Activated CD4-positive, alpha-beta T cell treated with anti-CD3 and anti-CD28 coated beads, Interleukin-10, Interleukin-2, amounts not matched to agents 100 ng/mL and 50 ng/mL, durations not matched to agents 16 hours and 8 hours (primary cell): Measurements from ENCODE around the gene NFATC4.
"Not testable (repeated sequence)": the region's sequence is repeated elsewhere in the genome, so short reads cannot be mapped to it uniquely, and the experiment has no call there.

Experiments used
- DNase-seq: peaks from one replicate; pipeline ENCODE4 v3.0.0-alpha.2; 2020

Gene NFATC4

DNA sequence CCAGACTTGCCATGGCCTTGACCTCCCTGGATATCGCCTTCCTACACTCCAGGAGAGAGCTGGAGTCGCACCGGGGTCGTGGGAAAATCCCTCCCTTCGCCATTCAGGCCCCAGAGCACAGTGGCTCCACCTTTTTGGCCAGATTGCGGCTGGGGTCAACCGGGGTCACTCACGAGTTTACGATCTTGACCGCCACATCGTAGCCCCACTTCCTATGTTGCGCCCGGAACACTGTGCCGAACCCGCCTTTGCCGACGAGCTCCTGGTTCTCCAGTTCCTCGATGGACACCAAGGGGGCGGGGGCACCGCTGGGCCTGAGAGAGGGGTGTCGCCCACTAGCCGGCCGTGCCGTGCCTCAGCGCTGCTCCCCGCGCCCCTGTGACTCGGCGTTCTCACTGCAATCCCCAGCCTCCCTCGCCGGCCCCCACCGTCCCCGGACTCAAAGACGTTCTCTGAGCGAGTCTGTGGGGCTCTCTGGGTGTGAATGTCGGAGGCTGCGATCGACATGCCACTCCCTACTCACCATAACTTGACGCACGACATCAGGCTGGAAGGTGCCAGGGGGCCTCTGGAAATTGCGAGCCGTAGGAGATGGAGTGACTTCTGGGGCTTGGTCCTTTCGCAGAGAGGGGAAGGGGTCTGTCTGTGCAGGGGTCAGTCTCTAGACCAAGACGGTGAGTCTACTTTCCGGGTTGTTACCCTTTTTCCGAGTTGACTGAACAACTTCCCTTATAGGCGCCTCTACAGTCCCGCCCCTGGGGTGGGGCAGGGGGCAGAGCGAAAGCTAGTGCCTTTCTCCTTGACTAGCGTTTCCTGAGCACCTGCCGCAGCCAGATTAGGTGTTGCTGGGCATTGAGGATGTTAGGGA lies 28.5 kb upstream of the NFATC4 start, which contains the start of gene RIPK3:
Gene RIPK3, minus strand, starts transcription at position 708 of the 868 bp plus-strand sequence. Its CDS starts 165 bp downstream, at position 543.
- peak; percentile 75 for DNase-seq

DNA sequence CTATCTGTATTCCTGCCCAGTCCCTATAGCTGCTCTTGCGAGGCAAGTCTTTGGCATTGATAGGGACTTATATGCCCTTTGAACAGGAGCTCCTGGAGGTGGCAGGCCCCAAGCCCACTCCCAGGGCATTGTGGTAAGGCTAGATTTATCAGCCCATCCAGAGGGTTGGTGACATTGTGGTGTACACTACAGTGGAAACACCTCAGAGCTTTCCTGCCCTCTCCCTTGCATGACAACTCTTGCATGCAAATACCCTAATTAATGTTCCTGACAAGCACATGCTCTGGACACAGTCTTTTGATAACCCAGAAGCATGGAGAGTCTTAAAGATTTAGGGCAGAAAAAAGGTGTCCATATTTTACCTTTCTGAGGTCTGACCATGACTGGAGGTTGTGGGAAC lies 27.4 kb upstream of the NFATC4 start:
- DNase-seq, result no peak

DNA sequence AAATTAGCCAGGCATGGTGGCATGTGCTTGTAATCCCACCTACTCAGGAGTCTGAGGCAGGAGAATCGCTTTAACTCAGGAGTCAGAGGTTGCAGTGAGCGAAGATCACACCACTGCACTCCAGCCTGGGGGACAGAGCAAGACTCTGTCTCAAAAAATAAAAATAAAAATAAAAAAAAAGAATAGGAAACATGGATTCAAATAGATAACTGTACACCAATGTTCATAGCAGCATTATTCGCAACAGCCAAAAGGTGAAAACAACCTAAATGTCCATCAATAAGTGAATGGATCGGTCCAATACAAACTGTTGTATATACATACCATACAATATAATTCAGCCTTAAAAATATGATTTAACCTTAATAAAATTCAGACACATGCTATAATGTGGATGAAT lies 25.1 kb upstream of the NFATC4 start:
- no peak for DNase-seq

DNA sequence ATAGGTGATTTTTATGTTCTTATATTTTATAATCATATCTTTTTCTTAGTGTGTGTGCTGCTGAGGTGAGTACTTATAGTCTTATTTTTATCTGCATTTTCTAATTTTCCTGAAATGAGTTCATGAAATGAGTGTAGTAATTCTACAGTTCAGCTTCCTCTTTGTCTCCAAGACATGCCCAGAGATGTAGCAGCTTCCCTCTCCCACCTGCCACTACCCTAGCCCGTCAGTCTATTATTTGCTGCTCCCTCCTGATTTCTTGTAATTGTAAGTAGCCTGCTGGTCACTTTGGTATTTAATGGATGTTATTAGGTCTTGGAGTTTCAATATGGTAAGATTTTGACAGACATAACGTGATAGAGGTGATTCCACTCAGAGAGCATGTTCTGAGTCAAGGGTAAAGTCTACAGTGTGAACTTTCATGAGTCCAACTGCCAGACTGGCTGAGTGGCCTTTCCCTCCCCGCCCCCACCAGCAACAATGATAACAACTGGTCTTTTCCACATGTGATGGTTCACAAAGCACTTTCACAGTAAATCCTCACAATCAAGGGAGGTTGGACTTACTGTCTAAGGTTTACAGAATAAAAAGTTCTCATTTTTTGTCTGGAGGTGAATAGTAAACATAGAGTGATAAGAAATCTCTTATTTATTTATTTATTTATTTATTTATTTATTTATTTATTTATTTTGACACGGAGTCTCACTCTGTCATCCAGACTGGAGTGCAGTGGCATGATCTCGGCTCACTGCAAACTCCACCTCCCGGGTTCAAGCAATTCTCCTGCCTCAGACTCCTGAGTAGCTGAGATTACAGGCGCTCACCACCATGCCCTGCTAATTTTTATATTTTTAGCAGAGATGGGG lies 24.0 kb upstream of the NFATC4 start:
- no peak for DNase-seq

DNA sequence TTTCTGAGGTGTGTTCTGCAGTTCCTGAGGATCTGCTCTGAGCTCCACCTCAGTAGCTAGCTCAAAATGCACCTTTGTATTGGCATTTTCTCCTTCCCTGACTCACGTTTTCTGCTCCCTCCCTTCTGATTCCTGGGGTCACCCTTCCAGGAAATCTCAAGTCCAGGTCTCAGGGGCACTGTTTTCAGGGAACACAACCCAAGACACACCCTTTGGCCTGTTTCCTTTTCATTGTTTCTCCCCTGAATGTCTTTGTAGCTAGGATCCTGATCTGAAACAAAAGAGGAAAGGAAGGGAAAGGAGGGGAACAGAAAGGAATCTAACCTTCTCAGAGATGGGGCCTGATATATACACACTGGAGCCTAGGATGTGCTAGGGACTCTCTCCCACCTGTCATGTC lies 20.9 kb upstream of the NFATC4 start:
- no peak for DNase-seq

DNA sequence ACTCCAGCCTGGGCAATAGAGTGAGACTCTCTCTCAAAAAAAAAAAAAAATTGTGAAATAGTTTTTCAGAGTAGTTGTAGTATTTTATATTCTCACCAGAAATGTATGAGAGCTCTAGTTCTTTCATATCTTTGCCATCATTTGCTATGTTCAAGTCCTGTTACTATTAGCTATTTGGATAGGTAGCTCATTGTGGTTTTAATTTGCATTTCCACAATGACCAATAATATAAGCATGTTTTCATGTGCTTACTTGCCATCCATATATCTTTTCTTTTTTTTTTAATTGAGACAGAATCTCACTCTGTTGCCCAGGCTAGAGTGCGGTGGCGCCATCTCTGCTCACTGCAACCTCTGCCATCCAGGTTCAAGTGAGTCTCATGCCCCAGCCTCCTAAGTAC lies 19.8 kb upstream of the NFATC4 start:
- no peak for DNase-seq

DNA sequence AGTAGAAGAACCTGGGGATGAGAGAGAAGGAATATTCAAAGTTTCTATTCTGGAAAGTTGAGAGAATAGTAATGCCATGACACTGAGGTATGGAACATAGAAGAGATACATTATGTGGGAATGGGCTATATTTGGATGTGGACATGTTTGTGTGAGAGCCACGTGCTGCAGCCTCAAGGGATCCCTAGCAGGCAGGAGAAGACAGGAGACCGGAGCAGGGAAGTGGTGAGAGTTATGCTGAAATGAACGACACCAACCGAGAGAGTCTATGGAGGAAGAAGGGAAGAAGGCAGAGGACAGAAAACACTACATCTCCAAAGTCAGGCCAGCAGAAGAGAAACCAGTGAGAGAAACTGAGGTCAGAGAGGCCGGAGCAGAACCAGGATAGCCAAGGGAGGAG lies 18.2 kb upstream of the NFATC4 start:
- no peak for DNase-seq

DNA sequence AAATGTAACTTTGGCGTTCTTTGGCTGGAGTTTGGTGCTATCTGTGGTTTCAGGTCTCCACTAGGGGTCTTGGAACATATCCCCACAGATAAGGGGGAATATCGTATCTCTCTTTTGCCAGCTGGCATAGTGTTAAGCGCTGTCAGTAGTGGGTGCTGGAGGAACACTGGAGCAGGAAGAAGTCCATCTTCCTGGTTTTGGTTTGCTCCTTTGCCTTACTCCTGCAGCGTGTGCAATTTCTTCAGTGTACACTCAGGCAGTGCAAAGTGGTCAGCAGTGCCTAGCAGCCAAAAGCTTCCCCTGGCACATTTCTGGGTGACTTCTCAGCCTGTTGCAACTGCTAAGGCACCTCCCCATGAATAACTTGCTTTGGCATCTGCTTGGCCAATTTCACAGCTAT lies 16.5 kb upstream of the NFATC4 start:
- no peak for DNase-seq

DNA sequence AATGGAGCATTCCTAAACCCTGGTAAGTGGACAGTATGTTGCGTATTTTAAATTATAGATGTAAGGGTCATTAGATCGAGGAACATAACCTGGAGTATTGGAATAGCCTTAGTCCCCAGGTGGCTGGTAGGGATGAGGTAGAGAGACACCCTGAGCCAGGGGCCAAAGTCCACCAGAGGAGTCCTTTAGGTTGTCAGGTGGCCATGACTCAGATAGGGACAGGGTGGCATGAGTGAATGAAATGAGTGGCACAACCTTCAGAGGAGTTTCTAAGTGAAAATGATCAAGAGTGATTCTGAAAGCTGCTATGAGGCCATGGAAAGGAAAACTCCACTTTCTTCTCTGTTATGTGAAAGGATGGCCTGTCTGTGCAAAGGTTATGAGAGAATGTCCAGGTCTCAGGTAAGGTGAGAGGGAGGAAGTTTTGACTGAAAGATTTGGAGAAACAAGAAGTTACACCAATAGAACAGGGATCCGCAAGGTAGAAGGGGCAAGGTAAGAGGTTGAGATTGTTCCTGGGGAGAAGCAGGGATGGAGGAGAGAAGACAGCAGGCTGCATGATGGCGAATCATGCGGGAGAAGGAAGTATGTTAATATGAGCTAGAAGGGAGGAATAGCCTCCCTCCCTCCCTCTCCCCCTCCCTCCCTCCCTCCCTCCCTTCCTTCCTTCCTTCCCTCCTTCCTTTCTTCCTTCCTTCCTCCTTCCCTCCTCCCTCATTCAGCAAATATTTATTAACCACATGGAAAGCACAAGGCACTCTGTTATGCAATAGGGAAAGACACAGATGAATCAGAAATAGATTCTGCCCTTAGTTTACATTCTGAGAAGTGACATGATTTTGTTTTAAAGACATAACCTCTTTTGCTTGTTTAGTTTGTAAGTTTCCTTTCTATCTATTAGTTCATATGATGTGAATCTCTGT lies 14.2 kb upstream of the NFATC4 start:
- DNase-seq, result no peak

DNA sequence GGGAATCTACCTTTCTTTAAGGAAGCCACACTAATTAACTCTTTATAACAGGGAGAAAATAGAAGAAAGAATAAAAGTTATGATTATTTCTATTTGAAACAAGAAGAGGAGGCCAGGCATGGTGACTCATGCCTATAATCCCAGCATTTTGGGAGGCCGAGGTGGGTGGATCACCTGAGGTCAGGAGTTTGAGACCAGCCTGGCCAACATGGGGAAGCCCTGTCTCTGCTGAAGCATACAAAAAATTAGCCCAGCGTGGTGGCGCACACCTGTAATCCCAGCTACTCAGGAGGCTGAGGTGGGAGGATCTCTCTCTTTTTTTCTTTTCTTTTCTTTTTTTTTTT lies 13.5 kb upstream of the NFATC4 start:
- not testable (repeated sequence) for DNase-seq

DNA sequence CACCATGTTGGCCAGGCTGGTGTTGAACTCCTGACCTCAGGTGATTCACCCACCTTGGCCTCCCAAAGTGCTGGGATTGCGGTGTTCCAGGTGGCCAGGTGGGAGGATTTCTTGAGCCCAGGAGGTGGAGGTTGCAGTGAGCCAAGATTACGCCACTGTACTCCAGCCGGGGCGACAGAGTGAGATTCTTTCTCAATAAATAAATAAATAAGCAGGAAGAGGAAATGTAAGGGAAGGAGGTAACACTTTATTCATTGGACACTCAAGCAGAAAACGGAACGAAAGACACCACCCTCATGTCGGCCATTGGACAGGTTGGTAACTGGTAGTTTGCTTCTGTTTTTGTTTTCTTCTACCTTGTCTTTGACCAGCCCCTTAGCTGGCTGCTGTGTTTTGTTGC lies 13.0 kb upstream of the NFATC4 start:
- no peak for DNase-seq

DNA sequence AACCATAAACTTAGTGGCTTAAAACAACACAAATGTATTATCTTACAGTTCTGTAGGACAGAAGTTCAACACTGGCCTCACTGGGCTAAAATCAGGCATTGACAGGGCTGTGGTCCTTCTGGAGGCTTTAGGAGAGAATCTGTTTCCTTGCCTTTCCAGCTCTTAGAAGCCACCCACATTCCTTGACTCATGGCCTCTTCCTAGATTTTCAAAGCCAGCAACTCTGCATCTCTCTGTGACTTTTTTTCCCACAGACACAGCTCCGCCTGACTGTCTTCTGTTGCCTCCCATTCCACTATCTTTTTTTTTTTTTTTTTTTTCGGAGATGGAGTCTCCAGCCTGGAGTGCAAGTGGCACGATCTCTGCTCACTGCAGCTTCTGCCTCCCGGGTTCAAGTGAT lies 11.8 kb upstream of the NFATC4 start:
- DNase-seq, result no peak

DNA sequence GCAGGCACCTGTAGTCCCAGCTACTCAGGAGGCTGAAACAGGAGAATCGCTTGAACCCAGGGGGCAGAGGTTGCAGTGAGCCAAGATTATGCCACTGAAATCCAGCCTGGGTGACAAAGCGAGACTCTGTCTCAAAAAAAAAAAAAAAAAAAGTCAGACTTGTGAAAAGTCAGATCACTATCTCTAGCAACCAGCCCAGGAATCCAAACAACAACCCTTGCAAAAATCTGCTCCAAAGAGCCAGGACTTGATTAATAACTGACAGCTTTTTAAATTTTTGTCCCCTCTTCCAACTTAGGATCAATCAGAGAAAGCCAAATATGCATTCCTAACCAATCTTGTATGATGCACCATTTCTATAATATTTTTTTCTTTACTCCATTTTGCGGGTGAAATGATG lies 7.7 kb upstream of the NFATC4 start:
- no peak for DNase-seq

DNA sequence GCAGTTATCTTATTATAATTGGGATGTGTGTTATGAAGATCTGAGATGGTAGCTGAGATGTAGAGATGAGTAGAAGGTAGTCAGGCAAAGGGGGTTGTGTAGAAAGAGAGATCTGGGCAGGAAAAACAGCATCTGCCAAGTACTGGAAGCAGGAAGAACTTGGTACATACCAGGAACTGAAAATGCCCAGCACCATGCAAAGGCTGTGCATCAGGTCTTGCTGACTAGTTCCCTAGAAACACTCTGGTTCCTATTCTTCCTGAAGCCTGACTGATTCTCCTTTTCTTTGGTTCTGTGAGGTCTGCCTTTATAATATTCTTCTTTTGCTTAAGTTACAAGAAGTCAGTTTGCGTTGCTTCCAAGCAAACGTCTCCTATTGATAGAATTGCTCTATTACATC lies 6.7 kb upstream of the NFATC4 start:
- DNase-seq, result no peak

DNA sequence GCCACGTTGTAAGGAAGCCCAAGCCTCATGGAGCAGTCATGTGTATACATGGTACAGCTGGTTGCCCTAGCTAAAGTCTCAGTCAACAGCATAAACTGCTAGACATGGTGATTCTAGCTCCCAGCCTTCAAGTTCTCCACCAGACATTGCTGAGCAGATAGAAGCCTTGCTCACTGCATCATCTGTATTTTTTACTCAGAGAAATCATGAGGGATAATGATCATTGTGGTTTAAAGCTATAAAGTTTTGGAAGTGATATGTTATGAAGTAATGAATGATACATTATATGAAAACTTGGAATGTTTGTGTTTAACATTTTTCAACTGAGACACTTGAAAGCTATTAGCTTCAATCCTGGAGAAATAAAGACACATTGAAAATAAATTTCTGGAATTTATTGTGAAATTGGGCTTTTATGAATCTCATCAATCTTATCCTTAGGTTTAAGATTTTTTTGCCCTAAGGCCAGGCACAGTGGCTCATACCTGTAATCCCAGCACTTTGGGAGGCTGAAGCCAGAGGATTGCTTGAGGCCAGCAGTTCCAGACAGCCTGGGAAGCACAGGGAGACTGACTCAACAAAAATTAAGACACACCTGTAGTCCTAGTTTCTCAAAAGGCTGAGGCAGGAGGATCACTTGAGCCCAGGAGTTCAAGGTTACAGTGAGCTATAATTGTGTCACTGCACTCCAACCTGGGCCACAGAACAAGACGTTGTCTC lies 5.6 kb upstream of the NFATC4 start:
- no peak for DNase-seq

DNA sequence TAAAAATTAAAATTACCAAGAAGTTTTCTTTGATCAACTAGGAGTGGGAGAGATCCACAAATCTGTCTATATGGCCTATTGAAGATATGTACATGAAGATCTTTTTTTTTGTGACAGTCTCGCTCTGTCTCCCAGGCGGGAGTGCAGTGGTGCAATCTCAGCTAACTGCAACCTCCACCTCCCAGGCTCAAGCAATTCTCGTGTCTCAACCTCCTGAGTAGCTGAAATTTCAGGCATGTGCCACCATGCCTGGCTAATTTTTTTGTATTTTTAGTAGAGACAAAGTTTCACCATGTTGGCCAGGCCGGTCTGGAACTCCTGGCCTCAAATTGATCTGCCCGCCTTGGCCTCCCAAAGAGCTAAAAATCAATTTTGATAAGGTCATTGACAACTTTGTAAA lies 4.6 kb upstream of the NFATC4 start:
- DNase-seq, result no peak

DNA sequence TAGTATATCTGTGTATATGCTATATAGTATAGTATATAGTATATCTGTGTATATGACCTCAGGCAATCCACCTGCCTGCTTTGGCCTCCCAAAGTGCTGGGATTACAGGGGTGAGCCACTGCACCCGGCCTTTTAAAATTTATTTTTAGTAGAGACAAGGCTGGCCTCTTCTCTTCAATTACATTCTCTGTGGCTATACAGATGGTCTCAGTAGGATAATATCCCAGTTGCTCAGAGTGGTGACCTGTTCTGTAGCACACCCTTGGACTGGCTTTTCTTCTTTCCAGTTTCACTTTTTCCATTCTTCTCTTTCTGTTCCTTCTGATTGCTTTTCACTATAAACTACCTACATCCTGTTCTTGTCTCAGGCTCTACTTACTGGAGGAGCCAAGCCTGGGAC lies 3.1 kb upstream of the NFATC4 start:
- DNase-seq, result no peak

DNA sequence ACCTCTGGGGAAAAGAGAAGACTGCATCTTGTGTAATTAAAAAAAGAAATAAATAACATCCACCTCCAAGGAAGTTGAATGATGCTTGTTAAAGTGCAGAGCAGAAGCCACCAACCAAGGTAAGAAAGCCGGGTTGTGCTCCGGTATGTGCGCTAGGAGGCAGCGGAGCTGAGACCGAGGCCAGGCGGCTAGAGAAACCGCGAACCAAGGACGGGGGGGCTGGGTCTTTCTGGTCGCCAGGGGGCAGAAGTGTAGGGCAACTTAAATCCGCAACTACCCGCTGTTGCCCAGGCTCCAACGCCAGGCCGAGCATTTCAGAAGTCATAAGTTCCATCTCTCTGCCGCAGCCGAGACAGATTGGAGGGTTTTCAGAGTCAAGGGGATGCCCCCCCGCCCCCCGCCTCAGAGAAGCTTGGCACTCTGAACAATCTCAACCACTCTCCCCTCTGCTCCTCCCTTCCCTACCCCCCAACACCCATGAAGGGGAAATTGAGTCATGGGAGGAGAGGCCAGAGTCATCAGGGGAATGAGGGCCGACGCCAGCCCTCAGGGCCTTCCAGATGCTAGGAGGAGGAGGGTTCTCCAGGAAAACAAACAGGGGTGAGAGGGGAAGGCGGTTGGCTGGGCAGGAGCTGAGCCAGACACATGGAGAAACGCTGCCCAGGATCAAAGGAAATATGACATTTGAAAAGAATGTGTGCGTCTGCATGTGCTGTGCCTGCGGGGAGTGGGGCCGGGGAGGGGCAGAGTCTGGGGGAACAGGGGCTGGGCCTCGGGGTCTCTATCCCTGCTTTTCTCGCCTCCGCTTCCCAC lies 2.2 kb upstream of the NFATC4 start:
- DNase-seq, result peak; percentile 70

DNA sequence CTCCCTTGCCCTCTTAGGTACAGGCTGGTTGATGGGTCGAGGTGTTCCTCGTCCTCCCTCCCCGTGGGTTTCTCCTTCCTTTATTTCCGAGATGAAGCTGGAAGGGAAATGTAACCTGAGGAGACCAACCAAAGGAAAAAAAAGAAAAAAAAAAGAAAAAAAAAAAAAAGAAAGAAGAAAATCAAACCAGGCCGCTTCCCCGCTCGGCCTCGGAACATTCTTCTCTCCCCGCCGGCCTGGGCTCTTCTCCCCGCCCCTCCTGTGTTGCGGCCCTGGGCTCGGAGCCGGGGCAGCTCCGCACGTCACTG lies 1.6 kb upstream of the NFATC4 start:
- no peak for DNase-seq

DNA sequence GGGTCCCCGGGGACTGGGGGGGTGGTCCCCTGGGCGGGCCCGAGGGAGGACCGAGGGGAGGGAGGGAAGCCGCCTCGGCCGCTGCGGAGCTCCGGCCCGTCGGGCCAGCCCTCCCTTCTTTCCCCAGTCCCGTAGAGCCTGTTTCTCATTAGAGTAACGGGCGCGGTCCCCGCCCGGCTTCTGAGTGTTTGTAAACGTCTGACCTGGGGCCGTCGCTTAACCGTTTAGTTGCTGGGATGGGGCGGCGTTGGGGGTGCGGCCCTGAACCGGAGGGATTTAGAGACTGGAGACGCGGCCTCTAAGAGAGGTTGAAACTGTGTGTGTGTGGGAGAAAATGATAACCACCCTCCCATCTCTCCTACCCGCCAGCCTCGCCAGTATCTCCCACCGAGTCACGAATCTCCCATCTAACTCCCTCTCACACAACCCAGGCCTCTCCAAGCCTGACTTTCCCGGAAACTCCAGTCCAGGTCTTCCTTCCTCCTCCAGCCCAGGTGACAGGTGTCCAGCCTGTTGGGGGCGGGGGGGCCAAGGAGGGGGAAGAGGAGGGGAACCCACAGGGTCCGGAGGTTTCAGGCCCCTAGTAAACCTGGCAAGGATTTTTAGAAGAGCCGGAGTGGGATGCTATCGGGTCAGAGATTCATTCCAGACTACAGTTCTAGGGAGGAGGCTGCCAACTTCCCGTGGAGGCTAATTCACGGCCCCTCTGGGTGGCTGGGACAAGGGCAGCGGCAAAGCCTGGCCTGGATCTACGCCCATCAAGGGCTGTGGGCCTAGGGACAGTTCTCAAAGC lies 1.1 kb upstream of the NFATC4 start:
- DNase-seq, result no peak

DNA sequence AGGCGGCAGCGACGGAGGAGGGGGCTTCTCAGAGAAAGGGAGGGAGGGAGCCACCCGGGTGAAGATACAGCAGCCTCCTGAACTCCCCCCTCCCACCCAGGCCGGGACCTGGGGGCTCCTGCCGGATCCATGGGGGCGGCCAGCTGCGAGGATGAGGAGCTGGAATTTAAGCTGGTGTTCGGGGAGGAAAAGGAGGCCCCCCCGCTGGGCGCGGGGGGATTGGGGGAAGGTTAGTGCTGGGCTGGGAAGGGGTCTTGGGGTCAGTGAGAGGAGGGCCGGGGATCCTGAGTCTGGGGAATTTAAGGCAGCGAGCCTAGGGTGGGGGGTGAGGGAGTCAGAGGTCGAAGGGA lies 203 bp downstream of the NFATC4 start:
- no peak for DNase-seq
